GM21529 (cell line): ENCODE measurements around the gene SF1.

Experiments used
- ATAC-seq: cut with Tn5 transposase; IDR thresholded peaks from one replicate; pipeline ENCODE4 v1.9.1; 2021; ENCODE audit not compliant: unreplicated experiment

Gene SF1

DNA sequence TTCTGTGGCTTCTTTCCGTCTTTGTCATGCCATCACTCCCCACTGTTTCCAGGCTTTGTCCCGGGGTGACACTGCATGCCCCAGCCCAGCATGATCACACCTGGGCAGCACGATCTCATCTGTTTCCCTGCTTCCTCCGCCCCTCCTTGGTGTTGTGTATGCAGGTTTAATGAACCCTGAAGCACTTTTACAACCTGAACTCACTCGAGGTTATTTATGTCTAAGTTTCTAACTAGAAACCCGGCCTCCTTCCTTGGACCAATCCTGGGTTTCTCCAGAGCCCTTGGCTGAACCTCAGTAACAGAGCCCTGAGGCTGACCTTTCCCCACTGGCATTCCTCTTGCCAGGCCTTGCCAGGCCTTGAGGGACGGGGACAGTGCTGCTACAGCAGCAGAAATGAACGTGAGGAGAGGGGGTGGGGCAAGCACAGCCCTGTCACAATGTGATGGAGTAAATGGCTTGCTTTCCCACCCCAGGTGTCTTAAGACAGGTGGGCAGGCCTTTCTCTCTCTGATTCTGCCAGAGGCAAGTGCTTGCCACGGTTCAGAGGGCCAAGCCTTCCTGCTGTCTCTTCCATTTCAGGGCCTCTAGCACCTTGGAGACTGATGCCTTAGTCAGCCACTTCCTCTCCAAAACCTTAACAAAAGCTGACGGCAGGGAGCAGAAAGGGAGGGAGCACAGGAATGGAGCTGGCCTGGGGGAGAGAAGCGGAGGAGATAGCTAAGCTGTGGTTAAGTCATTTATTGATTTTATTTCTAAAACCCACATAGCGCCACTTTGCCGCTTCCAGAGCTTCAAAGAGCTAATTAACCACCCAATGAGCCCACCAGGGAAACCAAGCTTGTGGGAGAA is 15.4 kb downstream of the SF1 start:
- no peak for ATAC-seq

DNA sequence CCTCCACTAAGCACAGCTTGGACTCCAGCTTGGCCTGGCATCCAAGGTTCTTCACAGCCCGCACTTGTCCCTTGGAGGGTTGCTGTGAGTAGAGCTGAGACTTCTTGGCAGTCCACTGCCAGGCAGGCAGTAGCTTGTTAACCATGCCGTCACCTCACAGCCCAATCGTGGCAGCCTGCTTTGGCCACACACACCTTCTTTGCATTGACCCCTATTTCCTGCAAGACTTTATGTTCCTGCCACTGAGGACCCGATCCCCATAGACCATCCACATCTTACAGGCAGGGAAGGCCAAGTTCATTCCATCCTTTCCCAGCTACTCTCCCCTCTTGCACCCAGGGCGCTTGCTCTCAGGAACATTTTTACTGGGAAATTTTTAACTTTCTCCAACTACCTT is 16.1 kb downstream of the SF1 start:
- no peak for ATAC-seq

DNA sequence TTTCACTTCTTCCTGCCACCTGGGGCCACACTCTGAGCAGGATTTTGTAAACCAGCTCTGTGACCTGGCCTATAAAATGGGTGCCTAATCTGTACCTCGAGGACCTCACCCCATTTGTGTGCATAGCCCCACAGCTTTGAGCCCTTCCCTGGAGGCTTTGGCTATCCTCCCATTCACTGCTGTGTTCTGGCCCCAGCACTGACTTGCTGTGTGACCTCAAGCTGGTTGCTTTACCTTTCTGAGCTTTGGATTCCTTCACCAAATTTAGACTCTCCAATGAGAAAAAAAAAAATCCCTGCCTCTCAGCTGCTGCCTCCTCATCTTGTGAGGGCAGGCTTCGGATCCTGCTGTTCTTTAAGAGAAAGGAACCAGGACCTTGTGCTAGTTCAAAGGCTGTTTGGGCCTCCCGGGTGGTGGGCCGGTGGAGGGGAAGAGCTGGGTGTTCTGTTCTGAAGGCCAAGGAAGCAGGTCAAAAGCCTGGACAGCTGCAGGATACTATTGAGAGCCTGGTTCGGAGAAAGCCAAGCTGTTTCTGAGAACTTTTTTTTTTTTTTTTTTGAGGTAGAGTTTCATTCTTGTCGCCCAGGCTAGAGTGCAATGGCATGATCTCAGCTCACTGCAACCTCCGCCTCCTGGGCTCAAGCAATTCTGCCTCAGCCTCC is 17.5 kb downstream of the SF1 start:
- no peak for ATAC-seq

DNA sequence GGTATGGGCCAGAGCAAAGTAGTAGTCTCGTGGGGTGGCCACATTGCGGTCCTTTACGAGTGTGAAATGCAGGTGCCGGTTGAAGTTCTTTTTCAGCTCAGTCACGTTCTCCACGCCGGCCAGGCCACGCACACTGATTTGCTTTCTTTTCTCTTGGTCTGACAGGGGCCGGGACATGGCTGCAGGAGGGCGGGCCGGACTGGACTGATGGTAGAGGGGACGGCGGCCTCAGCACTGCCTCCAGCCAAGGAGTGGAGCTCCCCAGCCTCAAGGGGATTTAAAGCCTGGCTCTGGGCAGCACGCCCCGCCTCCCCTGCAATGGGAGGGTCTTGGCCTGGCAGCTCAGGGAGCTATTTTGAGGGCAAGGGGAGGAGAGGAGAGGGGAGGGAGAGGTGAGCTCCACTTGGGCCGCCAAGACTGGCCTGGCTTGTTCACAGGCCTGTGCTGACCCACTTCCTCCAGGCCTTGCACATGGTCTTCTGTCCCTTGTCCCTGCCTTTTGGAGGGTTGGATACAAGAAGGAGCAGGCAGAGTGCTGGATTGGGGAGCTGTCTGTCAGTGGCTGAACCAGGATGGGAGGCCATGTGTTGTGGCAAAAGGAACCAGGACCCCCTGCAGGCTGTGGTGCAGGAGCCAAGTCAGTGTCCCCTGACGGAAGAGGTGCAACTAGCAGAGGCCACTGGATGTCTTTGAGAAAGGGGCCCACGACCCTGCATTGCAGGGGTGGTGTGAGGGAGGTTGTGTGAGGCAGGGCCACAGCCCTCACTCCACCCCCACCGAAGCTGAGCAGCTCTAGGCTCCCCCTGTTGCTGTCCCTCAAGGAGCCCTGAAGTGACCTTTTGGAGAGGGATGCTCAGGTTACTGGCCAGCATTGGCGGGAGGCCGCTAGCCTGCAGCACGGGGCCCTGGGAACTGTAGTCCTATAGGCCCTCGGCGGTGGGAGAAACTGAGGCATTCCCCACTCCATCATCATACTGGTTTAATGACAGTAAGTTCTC is 18.3 kb downstream of the SF1 start, which contains the start of gene PYGM:
Gene PYGM (minus strand): TSS at position 253 of the 998 bp plus-strand sequence. CDS start 76 bp downstream, at position 177.
- no peak for ATAC-seq

DNA sequence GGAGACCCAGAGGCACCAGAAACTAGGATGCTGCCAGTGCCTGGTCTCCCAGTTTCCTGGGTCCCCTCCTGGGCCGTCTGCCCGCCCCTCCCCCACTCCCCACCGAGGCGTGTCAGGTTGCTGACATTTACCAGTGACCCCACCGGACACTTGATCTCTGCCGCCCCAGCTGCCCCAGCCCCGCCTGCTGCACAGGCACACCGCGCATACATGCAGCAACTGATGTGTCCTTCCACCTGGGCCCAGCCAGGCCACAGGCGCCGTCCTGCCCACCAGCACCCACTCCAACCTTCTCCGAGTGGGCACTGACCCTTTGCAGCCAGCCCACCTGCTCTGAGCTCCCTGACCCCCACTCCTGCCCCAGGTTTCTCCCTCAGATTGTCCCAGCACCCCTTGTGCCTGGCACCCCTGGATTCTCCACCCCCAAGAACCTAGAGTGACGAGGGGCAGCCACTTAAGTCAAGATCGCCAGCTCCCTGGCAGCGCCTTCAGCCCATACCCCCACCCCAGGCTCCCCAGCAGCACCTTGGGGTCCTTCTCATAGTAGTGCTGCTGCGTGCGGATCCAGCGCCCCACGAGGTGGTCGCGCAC is 19.1 kb downstream of the SF1 start:
- no peak for ATAC-seq

DNA sequence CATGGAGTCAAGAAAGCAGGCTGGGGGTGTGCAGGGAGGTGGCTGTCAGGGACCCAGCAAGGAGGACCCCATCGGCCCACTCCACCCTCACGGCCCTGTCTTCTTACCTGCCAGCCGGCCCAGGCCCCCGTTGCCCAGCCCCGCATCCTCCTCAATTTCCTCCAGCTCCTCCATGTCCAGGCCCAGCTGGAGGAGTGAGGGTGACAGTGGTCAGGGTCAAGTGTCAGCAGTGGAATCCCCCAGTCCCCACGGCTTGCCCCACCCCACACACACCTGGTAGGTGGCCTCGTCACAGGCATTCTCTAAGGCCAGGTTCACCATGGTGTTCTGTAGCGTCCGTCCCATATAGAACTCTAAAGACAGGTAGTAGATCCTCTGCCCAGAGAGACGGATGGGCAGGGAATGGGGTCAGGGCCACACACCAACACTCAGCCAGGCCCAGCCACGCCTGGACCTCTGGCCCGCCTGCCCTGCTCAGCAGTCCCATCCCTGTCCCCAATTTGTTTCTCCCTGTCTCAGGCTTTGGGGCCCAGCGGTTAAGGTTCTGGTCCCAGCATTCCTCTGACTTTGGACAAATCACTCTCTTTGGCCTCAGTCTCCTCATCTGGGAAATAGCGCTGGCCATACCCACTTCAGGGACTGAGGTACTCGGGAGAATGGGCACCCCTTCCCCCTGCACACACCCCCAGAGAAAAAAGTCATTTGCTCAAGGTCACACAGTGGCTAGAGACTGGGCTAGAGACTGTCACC is 19.8 kb downstream of the SF1 start:
- no peak for ATAC-seq

DNA sequence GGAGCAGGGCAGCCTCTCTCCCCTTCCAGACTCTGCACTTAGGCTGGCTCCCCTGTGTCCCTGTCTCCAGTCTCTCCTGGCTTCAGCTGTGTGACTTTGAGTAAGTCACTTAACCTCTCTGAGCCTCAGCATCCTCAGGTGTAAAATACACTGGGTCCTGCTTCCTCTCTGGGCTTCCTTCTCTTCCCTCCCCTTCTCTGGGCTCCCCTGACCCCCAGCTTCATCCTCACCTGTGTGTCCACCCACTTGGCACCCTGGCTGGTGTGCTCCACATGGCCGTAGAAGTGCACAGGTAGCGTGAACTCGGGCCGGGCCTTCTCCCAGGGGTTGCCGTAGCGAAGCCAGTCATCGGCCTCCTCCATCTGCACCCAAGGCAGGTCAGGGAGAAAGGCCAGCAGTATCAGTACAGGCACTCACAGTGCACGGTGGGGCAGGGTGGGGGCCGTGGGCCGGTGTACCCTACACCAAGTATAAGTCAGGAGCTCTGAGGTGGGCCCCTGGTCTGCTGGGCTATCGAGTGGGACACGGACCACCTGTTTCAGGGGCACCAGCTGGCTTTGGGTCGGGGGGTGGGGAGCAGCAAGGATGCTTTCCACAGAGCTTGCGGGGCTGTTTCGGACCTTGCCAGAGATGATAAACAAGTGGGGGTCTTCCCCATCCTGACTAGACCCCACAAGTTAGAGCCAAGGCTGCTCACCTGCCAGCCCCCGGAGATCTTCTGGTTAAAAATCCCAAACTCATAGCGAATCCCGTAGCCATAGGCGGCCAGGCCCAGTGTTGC is 20.6 kb downstream of the SF1 start:
- ATAC-seq, result no peak

DNA sequence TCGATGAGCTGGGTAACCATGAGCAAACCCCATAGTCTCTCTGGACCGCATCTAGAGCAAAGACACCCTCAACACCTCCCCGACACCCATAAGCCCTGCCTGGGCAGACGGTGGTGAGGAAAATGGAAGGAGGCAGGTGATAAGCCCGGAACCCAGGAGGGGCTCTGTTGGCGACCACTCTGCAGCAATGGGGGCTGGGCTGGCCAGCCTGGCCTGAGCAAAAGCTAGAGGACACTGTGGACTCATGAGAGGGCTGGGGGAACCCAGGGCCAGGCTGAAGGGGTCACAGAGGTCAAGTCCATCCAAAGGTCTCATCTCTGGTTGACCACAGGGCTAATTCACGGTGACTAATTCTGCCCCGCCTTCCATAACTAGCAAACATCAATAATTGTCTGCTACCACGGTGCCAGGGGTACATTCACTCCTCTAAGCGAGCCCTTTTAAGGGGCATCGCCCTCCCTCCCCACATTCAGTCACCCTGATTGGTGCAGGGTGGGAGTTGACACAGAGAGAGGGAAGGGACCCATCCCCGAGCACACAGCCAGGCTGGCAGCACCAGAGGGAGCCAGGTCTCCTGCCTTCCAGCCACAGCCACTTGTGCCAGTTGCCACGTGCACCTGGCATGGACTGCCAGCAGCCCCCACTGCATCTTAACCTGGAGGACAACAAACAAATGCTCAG is 22.5 kb downstream of the SF1 start:
- ATAC-seq, result no peak

DNA sequence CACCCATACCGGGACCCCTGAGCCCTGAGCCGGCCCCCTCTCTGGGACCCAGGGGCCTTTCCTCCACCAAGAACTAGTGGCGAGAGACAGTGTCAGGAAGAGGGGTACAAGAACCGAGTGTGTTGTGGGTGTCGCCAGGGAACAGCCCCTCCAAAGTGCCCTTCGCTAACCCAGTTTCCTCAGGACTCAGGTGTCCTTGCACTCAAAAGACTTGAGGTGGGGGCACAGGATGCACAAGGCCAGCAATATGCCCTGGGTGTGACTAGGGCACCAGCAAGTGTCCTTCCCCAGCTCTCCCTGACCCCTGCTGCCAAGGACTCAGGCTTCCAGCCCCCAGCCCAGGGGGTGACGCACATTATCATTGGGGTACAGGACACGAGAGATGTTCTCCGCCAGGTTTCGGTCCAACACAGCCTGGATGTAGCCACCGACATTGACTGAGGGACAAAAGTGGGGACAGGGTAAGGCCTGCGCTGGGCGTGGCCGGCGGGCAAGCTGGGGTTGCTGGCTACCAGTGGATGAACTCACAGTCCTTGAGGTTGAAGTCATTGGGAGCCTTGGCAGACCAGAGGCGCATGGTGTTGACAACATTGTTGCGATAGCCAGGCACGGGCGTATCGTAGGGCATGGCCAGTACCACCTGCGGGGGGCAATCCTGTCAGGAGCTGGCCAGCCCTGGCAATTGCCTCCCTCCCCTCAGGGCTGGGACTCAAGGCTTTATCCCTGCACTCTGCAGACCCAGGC is 23.3 kb downstream of the SF1 start:
- no peak for ATAC-seq

DNA sequence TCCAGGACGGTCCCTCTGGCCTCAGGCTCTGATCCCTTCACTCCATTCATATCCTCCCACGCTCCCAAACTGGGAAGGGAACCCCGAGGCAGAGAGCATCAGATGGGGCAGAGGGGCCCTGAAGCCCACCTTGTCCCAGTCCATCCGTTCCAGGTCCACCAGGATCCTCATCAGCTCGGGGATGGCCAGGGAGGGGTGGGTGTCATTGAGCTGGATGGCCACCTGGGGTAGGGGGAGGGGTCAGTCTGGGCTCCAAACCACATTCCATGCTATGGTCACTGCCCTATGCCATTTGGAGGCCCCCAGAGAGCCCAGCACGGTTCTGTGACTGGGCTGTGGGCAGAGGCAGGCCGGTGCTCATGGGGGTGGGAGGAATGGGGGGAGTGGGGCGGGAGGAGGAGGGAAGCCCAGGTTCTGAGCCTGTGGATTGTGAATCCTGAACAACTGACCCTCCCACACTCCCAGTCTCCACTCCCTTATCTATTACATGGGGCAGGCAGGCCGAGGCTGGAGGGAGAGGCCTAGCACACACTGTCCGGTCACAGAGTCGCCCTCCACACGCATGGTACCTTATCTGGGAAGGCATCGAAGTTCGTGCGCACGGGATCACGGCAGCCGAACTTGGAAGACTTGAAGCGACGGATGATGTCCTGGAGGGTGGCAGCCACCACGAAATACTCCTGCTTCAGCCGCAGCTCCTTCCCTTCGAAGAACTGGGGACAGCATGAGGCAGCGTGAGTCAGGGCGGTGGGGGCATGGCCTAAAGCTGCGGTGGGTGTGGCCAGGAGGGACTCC is 24.0 kb downstream of the SF1 start:
- no peak for ATAC-seq

DNA sequence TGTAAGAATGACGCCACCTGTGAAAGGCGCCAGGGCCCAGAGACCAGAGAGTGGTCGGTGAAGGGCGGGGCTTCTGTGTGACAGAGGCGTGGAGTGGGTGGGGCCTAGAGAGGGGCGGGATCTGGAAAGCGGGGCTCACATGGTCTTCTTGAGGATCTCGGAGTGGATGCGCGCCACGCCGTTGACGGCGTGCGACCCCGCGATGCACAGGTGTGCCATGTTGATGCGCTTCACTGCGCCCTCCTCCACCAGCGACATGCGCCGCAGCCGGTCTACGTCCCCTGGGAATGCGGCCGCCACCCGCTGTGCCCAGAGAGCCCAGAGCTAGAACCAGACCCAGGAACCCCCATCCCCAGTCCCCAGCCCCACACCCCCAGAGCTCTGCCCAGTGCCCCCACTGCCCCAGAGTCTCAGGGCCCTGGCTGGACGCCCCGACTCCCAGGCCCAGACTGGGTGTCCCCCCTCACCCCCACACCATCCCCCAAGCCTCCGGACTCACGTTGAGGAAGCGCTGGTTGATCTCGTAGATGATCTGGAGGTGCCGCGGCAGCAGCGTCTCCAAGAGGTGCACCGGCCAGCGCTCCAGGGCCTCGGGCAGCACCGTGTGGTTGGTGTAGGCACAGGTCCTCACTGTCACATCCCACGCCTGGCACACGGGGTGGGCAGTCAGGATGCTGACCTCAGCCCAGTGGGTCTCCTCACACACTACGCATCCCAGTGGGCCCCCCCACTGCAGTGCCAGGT is 24.8 kb downstream of the SF1 start:
- ATAC-seq, result no peak

DNA sequence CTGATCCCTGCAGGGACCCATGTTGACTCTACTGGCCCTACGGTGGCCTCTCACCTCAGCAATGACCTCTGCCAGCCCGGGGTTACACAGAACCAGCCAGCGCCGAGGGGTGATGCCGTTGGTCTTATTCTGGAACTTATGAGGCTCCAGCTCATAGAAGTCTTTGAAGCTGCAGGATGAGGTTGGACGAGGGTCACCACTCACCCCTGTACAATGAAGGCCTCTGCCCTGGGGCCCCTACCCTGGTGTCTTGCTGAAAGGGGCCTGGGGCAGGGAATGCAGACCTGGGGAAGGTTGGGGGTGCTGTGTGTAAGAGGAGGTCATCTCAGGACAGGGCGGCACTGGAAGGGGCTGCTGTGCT is 25.3 kb downstream of the SF1 start:
- no peak for ATAC-seq

DNA sequence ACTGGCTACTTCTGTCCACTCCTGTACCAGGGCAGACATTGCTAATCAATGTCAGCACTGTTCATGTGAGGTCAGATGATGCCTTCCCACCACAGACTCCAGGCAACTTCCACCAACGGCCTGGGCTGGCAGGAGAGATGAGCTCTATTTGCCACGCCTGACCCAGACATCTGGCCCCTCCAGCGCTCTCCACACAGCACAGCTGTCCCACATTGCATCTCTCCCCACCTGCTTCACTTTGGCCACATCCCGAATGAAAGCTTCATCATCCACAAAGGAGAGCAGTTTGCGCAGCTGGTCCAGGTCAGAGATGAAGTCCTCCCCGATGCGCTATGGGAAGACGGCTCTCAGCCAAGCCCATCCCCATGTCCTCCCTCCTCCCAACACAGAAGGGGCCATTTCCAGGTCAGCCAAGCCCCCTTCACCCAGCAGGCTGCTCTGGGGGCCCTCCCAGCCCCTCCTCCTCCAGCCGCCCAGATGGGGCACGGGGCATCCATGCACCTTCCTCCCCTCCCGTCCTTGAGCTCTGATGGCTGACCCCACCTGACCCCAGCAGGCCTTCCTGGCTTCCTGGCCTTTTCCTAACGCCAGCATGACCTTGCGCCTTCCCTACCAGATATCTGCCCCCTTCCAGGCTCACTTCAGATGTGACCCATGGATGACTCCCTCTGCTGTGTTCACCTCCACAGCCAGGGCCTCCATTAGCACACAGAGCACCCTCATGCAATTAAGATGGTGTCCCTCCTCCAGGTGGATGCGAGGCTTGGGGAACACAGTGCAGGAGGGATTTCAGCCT is 26.0 kb downstream of the SF1 start:
- no peak for ATAC-seq

DNA sequence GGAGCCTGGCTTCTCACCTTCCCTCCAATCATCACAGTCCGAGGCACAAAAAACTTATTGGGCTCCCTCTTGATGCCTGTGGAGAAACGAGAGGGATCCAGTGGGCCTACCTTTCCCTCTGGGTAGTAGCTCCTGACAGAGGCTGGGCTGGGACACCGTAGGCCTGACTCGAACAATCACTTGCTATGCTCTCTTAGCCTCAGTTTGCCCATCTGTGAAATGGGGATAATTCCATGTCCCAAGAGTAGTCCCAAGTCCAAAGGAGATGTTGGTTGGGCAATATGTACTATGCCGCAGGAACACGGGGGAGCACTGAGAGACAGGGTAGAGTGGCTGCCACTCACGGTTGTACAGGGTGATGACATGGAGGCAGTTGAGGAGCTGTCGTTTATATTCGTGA is 26.8 kb downstream of the SF1 start:
- ATAC-seq, result no peak

DNA sequence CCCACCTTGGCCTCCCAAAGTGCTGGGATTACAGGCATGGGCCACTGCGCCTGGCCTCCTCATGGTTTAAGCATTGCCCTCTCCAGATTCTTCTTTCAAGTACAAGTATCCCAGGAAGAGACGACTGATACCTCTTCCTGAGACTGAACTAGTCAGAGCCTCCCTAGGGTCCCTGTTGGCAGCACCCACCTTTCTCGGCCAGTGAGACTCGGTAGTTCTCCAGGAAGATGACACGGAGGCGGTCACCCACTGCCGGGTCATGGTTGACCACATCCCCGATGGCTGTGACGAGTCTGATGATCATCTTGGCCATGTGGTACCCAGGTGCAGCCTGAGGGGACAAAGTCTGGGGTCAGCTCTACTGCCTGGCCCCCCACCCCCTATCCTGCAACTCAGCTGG is 27.2 kb downstream of the SF1 start:
- ATAC-seq, result no peak
